Middle frontal gyrus (tissue), 1 donor: Measurements from ENCODE around the gene POC1B.
"Not testable (repeated sequence)": the region's sequence is repeated elsewhere in the genome, so short reads cannot be mapped to it uniquely, and the experiment has no call there.

ENCODE experiments used
- DNase-seq: peaks from one replicate; pipeline ENCODE4 v3.0.0-alpha.2; 2015; ENCODE audit warnings: low spot score; ENCODE audit errors: extremely low spot score

POC1B gene

DNA sequence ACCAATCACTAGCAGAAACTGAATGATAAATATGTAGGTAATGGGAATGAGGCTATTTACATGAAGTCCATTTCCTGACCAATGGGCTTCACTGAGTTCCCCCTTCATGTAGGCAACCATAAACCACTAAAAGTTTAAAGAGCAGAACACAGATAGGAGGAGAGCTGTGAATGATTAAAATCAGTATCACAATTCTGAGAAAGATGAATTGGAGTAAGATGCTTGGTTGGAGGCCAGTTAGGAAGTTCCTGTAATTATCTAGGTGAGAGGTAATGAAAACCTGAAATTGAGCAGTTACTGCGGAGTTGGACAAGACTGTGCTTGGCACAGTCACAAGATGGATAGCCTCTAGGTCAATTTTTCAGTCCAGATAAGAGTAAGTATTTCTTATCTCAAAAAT is 57.8 kb downstream of the POC1B start:
- DNase-seq, result no peak

DNA sequence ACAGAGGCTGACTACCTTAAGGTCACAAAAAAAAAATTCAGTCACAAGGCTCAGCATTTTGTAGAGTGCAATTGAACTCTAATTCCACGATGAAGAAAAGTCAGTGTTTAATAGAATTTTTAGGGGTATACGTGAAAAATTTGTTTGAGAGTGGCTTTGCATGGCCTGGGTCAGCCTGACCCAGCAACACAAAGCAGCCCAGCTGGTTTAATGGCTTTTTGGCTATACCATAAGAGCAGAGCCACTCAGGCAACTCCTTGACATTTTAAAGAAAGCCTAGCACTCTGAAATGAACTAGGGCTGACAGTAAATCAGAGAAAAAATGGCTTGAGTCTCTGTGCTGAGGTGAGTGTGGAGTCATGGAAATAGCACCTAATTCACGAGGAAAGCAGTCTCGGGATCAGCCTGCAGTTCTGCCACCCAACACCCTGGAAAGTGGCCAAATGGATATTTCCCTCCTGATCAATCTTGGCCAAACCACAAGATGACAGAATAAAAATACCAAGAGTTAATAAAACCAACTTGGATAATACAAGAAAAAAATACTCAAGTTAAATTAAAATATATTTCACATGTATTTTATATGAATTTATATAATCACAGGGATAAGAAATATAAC is 60.8 kb downstream of the POC1B start:
- DNase-seq, result no peak

GRCh38 chr12:89461649-89462612 is 63.9 kb downstream of the POC1B start:
- DNase-seq, result no peak

GRCh38 chr12:89461190-89461589 is 64.7 kb downstream of the POC1B start:
- DNase-seq, result no peak

GRCh38 chr12:89459279-89459678 is 66.6 kb downstream of the POC1B start:
- not testable (repeated sequence) for DNase-seq

DNA sequence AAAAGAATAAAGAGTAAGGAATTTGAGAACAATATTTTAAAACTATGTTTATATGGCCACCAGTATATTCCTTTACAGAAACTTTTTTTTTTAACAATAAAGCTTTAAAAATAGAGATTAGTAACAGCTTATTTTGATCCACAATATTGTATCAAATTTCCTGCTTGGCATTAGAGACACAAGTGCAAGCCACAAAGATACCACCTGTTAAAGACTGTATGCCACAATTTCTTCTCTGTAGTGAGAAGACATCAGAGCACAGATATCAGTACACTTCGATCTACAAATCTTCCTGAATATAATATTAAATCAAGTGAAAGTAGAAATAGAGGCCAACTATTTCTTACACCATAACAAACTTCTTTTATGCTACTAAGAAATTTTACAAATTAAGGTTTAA is 69.3 kb downstream of the POC1B start:
- DNase-seq, result no peak

- no peak for DNase-seq
These were observed 71.6 kb downstream of the POC1B start for GRCh38 chr12:89454080-89454848.

DNA sequence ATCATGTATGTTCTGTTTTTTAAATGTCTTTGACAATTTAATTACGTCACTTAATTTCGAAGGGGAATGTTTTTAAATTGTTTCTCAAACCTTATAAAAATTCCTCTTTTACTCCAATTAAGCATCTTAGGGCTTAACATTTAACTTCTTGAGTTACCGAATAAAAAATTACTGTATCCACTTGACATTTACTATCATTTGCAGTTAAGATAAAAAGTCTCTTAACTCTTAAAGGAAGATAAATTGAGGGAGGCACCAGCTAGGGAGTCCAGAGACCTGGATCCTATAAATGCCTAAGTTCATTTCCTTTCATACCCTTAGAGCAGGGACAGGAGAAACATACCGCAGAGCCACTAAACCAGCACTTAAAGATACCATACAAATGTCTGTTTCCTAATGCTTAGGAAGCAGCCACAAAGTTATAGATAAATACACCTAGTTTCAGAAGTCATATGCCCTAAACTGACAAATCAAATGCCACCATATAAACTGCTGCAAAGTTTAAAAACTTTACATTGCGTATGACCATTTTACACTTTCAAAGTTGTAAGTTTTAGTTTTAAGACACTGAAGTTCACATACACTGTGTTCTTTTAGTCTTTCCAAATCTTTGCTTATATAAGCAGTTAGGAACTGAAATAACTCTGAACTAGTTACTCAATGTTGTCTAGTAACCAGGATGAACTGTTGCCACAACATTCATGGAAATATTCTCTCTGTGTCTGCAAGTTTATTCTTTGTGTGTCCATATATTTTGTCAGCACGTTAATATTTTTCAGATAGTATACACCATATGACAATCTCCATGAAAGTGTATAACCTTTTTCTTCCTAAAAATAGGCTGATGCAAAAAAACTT is 72.5 kb downstream of the POC1B start:
- no peak for DNase-seq

GRCh38 chr12:89451841-89452251 is 74.0 kb downstream of the POC1B start:
- no peak for DNase-seq

GRCh38 chr12:89450907-89451306 is 74.9 kb downstream of the POC1B start:
- no peak for DNase-seq

DNA sequence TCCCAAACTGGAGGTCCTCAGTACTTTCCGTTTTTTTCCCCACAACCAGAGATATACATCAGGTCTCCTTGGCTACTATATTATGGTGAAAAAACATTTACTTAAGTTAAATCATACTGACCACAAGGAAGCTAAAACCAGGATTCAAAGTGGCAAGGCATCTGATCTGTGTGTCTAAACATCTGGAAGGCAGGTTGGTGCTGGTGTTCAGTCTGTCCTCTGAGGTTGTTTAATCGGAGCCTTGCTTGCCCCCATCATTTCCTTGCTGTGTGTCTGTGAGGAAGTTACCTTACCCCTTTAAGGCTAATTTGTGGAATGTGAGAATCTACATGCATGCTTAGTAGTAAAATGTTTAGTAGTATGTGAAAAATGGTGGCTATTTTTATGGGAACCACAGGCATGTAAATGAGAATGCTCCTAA is 76.9 kb downstream of the POC1B start:
- no peak for DNase-seq

- no peak for DNase-seq
These were observed 77.3 kb downstream of the POC1B start for GRCh38 chr12:89448526-89448925.

DNA sequence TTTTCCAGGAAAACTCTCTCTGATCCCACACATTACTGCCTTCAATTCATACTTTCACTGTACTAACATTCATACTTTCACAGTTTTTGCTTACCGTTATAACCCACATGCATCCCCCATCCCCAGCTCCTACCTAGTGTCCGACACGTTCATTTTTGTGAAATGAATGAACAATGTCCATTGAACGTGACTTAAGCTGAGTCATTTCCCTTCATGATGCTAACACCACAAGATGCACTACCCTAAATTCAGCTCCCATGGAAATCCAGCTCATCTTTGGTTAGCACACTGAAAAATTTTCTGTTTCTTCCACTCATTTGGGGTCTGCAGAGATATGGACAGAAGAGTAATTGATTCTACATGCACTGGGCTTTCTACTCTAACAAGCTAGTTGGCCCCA is 85.9 kb downstream of the POC1B start:
- no peak for DNase-seq

DNA sequence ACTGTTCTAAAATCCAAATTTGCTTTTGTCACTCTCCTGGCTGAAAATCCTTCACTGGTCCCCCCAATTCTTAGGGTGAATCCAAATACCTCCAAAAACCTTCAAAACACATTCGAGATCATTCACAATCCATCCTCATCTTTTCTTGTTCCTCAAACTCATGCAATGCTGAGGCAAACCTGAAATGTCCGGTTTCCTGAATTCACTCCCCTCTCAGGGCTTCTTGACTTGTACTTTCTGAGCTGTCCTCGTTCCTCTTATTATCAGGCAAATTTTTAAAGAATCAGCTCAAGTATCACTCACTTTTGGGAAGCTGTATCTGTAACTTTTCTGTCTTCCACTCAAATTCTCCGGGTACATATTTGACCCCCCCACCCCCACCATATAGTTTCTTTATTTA is 88.6 kb downstream of the POC1B start:
- DNase-seq, result no peak

DNA sequence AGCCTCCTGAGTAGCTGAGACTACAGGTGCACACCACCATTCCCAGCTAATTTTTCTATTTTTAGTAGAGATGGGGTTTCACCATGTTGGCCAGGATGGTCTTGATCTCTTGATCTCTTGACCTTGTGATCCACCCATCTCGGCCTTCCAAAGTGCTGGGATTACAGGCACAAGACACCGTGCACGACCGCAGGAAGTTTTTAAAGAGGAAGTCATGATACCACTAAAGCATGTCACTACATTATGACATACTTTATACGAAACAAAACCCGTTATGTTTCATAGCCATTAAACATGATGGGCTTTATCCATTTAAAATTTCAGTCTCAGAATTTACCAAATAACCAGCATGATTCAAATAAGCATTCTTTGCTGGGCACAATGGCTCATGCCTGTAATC is 89.8 kb downstream of the POC1B start:
- DNase-seq, result no peak

- no peak for DNase-seq
These were observed 92.2 kb downstream of the POC1B start for GRCh38 chr12:89433634-89434033.

GRCh38 chr12:89432396-89432795 is 93.5 kb downstream of the POC1B start:
- no peak for DNase-seq

DNA sequence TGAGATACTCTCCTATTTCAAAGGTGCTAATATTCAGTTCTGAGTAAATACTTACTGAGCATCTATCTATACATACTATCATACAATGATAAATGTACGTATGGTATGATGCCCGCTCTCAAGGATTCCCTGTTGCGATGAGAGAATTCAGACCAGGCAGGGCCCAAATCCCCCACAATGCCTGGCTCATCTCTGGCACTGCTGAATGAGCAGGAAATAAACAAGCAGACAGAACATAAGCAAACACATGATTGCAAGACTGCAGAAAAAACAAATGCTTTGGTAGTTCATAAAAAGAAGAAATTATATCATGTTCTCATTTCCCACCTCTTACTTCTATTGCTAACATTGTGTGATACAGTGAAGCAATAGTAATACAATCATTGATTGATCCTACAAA is 96.3 kb downstream of the POC1B start:
- DNase-seq, result no peak

DNA sequence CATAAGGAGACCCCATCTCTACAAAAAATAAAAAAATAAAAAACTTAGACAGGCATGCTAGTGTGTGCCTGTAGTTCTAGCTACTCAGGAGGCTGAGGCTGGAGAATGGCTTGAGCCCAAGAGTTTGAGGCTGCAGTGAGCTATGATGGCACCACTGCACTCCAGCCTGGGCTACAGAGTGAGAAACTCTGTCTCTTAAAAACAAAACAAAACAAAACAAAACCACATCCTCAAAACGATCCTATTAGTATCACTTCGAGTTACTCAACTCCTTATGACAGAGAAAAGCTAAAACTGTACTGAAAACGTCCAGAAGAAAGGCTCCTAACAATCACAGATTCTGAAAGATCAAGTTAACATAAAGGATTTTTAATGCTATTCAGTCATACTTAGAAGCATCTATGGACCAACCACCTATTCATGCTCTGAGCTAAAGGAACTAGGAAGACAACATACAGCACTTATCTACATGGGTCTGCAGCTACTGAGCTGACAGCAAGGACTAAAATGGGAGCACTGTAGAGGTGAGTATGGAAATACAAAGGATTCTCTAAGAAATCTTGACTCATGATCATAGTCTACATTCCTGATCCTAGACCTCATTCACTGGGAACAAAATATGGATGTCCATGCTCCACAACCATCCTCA is 98.2 kb downstream of the POC1B start:
- DNase-seq, result no peak

- DNase-seq, result no peak
These were observed 101.0 kb downstream of the POC1B start for GRCh38 chr12:89424846-89425245.

DNA sequence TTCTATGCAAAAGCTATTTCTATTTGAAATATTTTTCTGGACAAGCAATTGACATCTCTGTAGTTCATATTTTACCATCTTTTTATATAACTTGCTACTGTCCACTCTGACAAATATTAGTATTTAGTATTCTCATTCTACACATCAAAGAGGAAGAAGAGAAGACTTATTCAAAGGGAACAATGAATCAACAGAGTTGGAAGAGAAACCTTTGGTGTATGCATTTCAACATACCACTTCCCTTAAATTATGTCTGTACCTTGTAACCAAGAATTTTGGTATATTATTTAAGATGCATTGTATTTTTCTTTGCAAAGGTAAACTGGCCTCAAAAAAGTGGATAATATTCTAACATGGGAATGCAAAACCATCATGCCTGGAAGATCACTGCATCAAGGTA is 101.5 kb downstream of the POC1B start:
- no peak for DNase-seq
